Neuronal stem cell (in vitro differentiated cells): ENCODE measurements around the gene STT3B.

Experiments
- DNase-seq: peaks from one replicate; pipeline ENCODE4 v3.0.0-alpha.2; 2013; ENCODE audit warnings: low spot score
- H2AFZ ChIP-seq: one replicate; pipeline ENCODE4 v1.6.1; 2013; ENCODE audit warnings: mild to moderate bottlenecking, low read length, inconsistent platforms
- H2AK5ac ChIP-seq: 2 replicates; pipeline ENCODE4 v1.6.1; 2013; ENCODE audit warnings: low read depth, mild to moderate bottlenecking, inconsistent platforms, low read length, moderate library complexity, mixed read lengths
- H2BK120ac ChIP-seq: 2 replicates; pipeline ENCODE4 v1.6.1; 2013; ENCODE audit warnings: low read depth, mild to moderate bottlenecking, inconsistent platforms, low read length, moderate library complexity, mixed read lengths
- H2BK12ac ChIP-seq: one replicate; pipeline ENCODE4 v1.6.1; 2013; ENCODE audit warnings: low read length, inconsistent platforms
- H2BK15ac ChIP-seq: 2 replicates; pipeline ENCODE4 v1.6.1; 2013; ENCODE audit warnings: mild to moderate bottlenecking, low read length, inconsistent platforms, mixed read lengths
- H2BK5ac ChIP-seq: one replicate; pipeline ENCODE4 v1.6.1; 2013; ENCODE audit warnings: inconsistent platforms, mild to moderate bottlenecking, low read length, moderate library complexity
- H3K14ac ChIP-seq: one replicate; pipeline ENCODE4 v1.6.1; 2013; ENCODE audit warnings: low read length, inconsistent platforms
- H3K18ac ChIP-seq: 2 replicates; pipeline ENCODE4 v1.6.1; 2013; ENCODE audit warnings: low read length, inconsistent platforms
- H3K23ac ChIP-seq: 2 replicates; pipeline ENCODE4 v1.6.1; 2013; ENCODE audit warnings: low read depth, mild to moderate bottlenecking, mixed read lengths, low read length, inconsistent platforms; ENCODE audit not compliant: poor library complexity
- H3K27ac ChIP-seq: replicated peaks from 3 replicates; pipeline ENCODE4 v1.5.1; 2013; ENCODE audit warnings: low read length, inconsistent platforms
- H3K27me3 ChIP-seq, 3 experiments: 2 replicates each; pipeline ENCODE4 v1.6.1; 2013; ENCODE audit warnings: low read length in 3 of 3, mild to moderate bottlenecking in 2 of 3, inconsistent platforms in 1 of 3, low read depth in 1 of 3, mixed read lengths in 1 of 3, moderate library complexity in 1 of 3; ENCODE audit not compliant: control insufficient read depth in 3 of 3, insufficient read depth in 3 of 3
- H3K36me3 ChIP-seq, 2 donors: replicated peaks in 1 of 2; 2 replicates each; pipeline ENCODE4 v1.6.1; 2013; ENCODE audit warnings: low read length in 2 of 2; ENCODE audit not compliant: control insufficient read depth in 2 of 2, insufficient read depth in 2 of 2
- H3K4ac ChIP-seq: 2 replicates; pipeline ENCODE4 v1.6.1; 2013; ENCODE audit warnings: inconsistent platforms, mild to moderate bottlenecking, low read length, moderate library complexity
- H3K4me1 ChIP-seq, 2 donors: 1 replicate in 1 of 2; 2 replicates in 1 of 2; pipeline ENCODE4 v1.6.1; 2013; ENCODE audit warnings: low read length in 2 of 2, low read depth in 1 of 2; ENCODE audit not compliant: control insufficient read depth in 2 of 2, insufficient read depth in 1 of 2
- H3K4me2 ChIP-seq: one replicate; pipeline ENCODE4 v1.6.1; 2013; ENCODE audit warnings: mild to moderate bottlenecking, low read length, inconsistent platforms; ENCODE audit not compliant: insufficient read depth, poor library complexity, severe bottlenecking
- H3K4me3 ChIP-seq, 2 donors: 2 replicates each; pipeline ENCODE4 v1.5.1; 2013; ENCODE audit warnings: low read length in 2 of 2, mild to moderate bottlenecking in 2 of 2, inconsistent platforms in 1 of 2, moderate library complexity in 1 of 2
- H3K79me1 ChIP-seq: one replicate; pipeline ENCODE4 v1.6.1; 2013; ENCODE audit warnings: low read depth, mild to moderate bottlenecking, inconsistent platforms, low read length, moderate library complexity
- H3K9ac ChIP-seq: one replicate; pipeline ENCODE4 v1.6.1; 2013; ENCODE audit warnings: mild to moderate bottlenecking, low read depth, low read length, inconsistent platforms; ENCODE audit not compliant: poor library complexity
- H3K9me3 ChIP-seq, 2 donors: replicated peaks in 1 of 2; 2 replicates each; pipeline versions ENCODE3 to v1.6.1; 2013; ENCODE audit warnings: low read length in 2 of 2, mild to moderate bottlenecking in 2 of 2, inconsistent platforms in 1 of 2, low read depth in 1 of 2, mixed read lengths in 1 of 2, moderate library complexity in 1 of 2; ENCODE audit not compliant: control insufficient read depth in 2 of 2, insufficient read depth in 1 of 2
- H4K8ac ChIP-seq: one replicate; pipeline ENCODE4 v1.6.1; 2013; ENCODE audit warnings: low read depth, mild to moderate bottlenecking, inconsistent platforms, low read length, moderate library complexity
- H4K91ac ChIP-seq: one replicate; pipeline ENCODE4 v1.6.1; 2013; ENCODE audit warnings: low read length, low read depth, mild to moderate bottlenecking, inconsistent platforms; ENCODE audit not compliant: poor library complexity
- WGBS, 2 donors: extraction: QIAGEN DNeasy Blood & Tissue Kit; methylation state at CpG; one replicate each; pipeline ENCODE4 v1.1.7; 2013; ENCODE audit warnings: missing lambda C conversion rate in 2 of 2, mixed read lengths in 1 of 2; ENCODE audit not compliant: insufficient read length in 2 of 2, insufficient replicate concordance in 1 of 2; ENCODE audit errors: extremely low coverage in 2 of 2; 5-methylcytosine and 5-hydroxymethylcytosine counted together

Gene STT3B

GRCh38 chr3:31615071-31615875 is 82.5 kb downstream of the STT3B start:
- Histone ChIP-seq H3K36me3 (peaks cover 0 to 48% of the 10 kb centered on the region in 2 donors), H3K4me1 (no peaks in the 10 kb centered on the region), H3K27ac (no peak overlapping the region), H3K4ac (no peak overlapping the region), H4K91ac (no peak overlapping the region), H2AK5ac (no peak overlapping the region), H2BK12ac (no peak overlapping the region), H3K4me2 (no peak overlapping the region), H3K79me1 (no peaks in the 10 kb centered on the region), H3K9me3 (no peaks in the 10 kb centered on the region), H3K4me3 (no peak overlapping the region), H2AFZ (no peak overlapping the region), H2BK120ac (no peak overlapping the region), H3K9ac (no peak overlapping the region), H2BK5ac (no peak overlapping the region), H3K18ac (no peak overlapping the region), H4K8ac (no peak overlapping the region), H2BK15ac (no peak overlapping the region), H3K27me3 (no peaks in the 10 kb centered on the region), H3K23ac (no peak overlapping the region), H3K14ac (no peak overlapping the region)
- no peak for DNase-seq
- no CpG with 5 or more reads among the region's 4 CpGs for WGBS, 2 donors

- Histone ChIP-seq H3K18ac (no peak overlapping the region), H2BK12ac (no peak overlapping the region), H3K4me1 (no peaks in the 10 kb centered on the region), H3K4me2 (no peak overlapping the region), H3K9me3 (no peaks in the 10 kb centered on the region), H3K4me3 (no peak overlapping the region), H4K8ac (no peak overlapping the region), H3K4ac (no peak overlapping the region), H2AFZ (no peak overlapping the region), H3K27ac (no peak overlapping the region), H3K36me3 (peaks cover 0 to 59% of the 10 kb centered on the region in 2 donors), H2BK15ac (no peak overlapping the region), H2BK5ac (no peak overlapping the region), H3K9ac (no peak overlapping the region), H2BK120ac (no peak overlapping the region), H3K23ac (no peak overlapping the region), H3K79me1 (no peaks in the 10 kb centered on the region), H2AK5ac (no peak overlapping the region), H3K27me3 (no peaks in the 10 kb centered on the region), H3K14ac (no peak overlapping the region), H4K91ac (no peak overlapping the region)
- no peak for DNase-seq
- no CpG with 5 or more reads among the region's 2 CpGs for WGBS, 2 donors
These were observed 84.0 kb downstream of the STT3B start for GRCh38 chr3:31616711-31617110.

- Histone ChIP-seq H2AFZ (no peak overlapping the region), H2AK5ac (no peak overlapping the region), H3K36me3 (peaks cover 4 to 85% of the 10 kb centered on the region in 2 donors), H3K79me1 (no peaks in the 10 kb centered on the region), H4K91ac (no peak overlapping the region), H4K8ac (no peak overlapping the region), H3K4me1 (no peaks in the 10 kb centered on the region), H3K4me3 (no peak overlapping the region), H3K9me3 (no peaks in the 10 kb centered on the region), H2BK15ac (no peak overlapping the region), H3K18ac (no peak overlapping the region), H2BK5ac (no peak overlapping the region), H2BK12ac (no peak overlapping the region), H3K9ac (no peak overlapping the region), H3K4ac (no peak overlapping the region), H2BK120ac (no peak overlapping the region), H3K27ac (no peak overlapping the region), H3K27me3 (no peaks in the 10 kb centered on the region), H3K14ac (no peak overlapping the region), H3K23ac (no peak overlapping the region), H3K4me2 (no peak overlapping the region)
- no peak for DNase-seq
- WGBS, 2 donors = no CpG with 5 or more reads among the region's 1 CpG
These were observed 87.9 kb downstream of the STT3B start for GRCh38 chr3:31620656-31621055.

GRCh38 chr3:31621314-31621713 is 88.6 kb downstream of the STT3B start:
- Histone ChIP-seq H2AFZ (no peak overlapping the region), H3K4ac (no peak overlapping the region), H3K27me3 (no peaks in the 10 kb centered on the region), H3K9ac (no peak overlapping the region), H2BK120ac (no peak overlapping the region), H3K9me3 (no peaks in the 10 kb centered on the region), H2BK5ac (no peak overlapping the region), H3K27ac (no peak overlapping the region), H2BK12ac (no peak overlapping the region), H3K36me3 (peaks cover 4 to 90% of the 10 kb centered on the region in 2 donors), H4K8ac (no peak overlapping the region), H3K4me3 (no peak overlapping the region), H3K23ac (no peak overlapping the region), H2AK5ac (no peak overlapping the region), H2BK15ac (no peak overlapping the region), H3K4me1 (no peaks in the 10 kb centered on the region), H3K14ac (no peak overlapping the region), H3K18ac (no peak overlapping the region), H3K79me1 (no peaks in the 10 kb centered on the region), H3K4me2 (no peak overlapping the region), H4K91ac (no peak overlapping the region)
- DNase-seq = no peak
- no CpG with 5 or more reads among the region's 3 CpGs for WGBS, 2 donors
